NCI-H1436 treated with DMSO at 0.1 percent for 48 hours (cell line): Measurements from ENCODE around the gene RGL1.

Experiments
- DNase-seq: peaks from one replicate; lab custom pipeline; 2025; lab: John Stamatoyannopoulos, UW

Gene RGL1

GRCh38 chr1:183916574-183916973, 111.7 kb downstream of the RGL1 start:
- no peak for DNase-seq

DNA sequence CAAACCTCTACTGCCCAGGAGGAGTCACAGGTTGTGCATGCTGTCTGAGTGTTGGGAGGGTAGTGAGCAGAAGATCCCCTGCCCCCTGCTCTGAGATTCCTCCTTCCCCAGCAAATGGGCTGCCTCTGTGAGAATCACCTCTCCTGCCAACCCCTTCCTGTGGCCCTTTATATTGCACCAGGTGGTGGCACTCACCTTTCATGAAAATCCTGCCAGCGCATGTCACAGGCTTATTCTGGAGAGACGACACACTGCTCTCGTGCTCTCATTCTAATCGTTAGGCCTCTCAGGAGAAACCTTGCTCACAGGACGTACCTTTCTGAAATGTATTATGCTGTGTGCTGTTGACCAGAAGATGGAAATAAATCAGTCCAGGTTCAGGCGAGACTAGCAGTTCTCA, 113.7 kb downstream of the RGL1 start:
- no peak for DNase-seq

DNA sequence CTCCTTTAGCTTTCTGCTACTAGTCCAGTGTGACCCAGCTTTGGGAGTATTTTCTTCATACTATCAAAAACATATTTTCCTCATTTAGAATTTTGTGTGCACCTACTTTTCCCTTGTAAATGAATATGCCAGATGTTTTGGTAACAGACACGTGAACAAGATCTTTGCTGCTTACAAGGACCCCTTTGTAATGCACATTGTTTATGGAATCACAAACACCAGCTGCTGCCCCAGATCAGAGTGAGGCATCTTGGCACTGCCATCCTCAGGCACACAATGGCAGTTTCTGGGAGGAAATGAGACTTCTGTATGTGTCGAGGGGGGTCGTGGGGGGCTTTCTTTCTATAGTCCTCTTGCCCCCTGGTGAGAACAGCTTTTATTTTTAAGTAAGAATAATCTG, 115.7 kb downstream of the RGL1 start:
- no peak for DNase-seq

DNA sequence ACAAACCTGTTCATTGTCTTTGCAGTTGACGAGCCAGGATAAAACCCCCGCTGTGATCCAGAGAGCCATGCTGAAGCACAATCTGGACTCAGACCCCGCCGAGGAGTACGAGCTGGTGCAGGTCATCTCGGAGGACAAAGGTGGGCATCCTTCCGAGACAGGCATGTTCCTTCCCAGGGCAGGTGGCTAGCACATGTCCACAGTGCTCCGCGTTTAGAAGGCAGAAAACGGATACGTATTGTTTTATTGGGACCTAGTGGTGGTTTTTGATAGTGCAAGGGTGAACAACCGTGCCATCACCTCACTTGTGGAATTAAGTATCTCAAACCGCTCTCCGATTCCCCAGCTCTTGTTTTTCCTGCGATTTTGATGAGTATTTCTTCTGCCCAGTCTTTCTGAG, 117.3 kb downstream of the RGL1 start:
- DNase-seq: no peak

DNA sequence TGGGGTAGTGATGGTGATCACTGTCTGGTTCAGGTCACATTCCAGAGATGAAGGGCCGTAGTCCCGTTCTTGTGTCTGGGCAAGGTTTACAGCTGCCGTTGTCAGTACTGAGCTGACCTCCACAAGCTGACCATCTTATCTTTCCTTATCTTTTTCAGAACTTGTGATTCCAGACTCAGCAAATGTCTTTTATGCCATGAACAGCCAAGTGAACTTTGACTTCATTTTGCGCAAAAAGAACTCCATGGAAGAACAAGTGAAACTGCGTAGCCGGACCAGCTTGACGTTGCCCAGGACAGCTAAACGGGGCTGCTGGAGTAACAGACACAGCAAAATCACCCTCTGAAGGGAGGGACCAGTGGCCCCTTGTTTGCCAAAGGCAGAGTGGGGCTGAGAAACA, 121.0 kb downstream of the RGL1 start:
- DNase-seq: no peak

DNA sequence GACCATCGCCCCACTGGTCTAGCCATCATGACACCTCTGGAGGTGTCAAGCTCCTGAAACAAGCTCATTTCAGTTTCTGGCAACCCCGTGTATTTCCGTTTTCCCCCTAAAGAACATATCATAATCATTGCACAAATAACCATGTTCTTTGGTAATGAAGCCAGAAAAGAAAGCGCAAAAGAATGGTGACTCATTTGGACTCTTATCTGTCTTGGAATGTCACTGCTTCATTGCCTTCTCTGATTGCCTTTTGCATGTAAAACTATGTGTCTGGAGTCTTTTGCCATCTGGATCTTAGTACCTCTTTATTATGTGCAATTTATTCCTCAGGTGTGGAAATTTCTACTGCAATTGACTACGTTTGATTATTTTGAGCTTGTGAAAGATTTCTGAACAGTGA, 122.1 kb downstream of the RGL1 start:
- no peak for DNase-seq

- DNase-seq: no peak
These were observed 126.8 kb downstream of the RGL1 start for GRCh38 chr1:183931646-183932271.

- no peak for DNase-seq
These were observed 127.5 kb downstream of the RGL1 start for GRCh38 chr1:183932412-183932811.

DNA sequence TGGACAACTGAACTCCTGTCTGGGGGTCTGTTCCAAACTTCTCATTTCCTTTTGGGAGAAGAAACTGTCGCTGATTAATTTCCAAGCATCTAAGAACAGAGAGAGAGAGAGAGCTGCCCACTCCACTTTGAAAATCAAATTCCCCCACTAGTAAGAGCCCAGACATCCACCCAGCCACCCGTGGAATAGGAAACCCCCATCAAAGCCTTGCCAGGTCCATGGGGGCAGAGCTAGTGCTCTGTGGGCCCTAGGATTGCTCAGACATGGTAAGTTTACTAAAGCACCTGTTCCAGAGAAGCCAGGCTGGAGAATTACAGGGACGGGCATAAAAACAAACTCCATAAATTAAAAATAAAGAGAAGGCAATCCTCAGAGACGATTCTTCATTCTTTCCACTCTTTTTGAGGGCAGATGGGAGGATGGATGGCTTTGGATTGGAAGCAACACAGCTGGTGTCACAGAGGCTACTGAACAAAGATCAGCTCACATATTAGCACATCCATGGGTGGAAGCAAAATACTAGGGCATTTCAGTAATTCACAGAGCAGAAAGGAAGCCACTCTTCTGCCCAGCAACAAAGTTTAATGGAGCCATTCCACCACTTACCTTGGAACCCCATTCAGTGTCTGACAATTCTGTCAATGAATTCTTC, 128.7 kb downstream of the RGL1 start:
- no peak for DNase-seq

DNA sequence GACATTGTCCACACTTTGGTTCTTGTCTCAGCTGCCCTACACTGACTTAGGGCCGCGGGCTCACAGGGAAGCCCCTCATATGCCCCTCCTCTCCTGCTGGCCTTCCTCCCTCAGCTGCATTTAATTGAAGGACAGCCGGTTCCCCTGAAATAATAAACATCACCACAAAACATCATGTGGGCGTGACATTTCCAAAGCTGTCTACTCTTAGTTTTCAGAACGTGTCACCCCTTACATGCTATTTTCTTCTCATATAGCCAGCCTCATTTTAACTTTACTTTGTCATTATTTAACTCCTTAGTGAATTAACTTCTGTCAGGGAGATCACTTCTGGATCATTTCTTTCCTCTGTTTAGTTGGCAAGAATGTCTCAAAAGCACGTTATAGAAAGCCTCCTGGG, 129.4 kb downstream of the RGL1 start:
- no peak for DNase-seq

DNA sequence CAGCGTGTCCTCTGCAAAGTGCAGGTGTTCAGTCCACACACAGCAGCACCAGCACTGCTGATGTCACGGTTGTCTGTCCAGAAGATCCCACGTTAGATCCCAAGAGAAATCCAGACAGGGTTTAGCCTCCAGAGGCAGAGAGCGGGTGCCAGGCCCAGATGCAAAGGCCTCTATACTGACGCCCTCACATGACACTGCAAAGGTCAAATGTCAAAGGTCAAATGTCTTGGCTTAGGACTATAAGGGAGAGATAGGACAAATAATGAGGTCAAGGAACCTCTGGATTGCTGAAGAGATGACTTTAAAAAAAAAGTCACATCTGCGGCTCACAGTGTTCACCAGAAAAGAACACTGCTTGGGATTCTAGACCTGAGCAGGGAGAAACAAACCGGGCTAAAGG, 131.1 kb downstream of the RGL1 start:
- DNase-seq: no peak

DNA sequence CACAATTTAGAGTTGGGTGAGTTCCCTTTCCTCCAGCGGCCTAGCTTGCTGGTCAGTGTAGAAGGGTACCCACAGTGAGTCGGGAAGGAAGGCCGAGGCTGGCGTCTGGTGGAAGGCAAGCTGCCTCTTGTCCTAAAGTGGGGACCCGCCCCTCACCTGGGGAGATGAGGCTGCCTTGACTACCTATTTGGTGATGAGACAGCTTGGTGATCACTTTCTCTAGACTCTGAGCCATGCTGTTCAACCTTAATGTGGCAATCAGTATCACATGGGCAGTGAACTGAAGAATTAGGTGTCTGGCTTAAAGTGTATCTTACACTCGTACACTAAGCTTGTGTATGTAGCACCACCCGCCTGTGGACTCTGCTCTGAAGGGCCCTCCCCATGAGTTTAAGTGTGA, 131.9 kb downstream of the RGL1 start:
- no peak for DNase-seq

DNA sequence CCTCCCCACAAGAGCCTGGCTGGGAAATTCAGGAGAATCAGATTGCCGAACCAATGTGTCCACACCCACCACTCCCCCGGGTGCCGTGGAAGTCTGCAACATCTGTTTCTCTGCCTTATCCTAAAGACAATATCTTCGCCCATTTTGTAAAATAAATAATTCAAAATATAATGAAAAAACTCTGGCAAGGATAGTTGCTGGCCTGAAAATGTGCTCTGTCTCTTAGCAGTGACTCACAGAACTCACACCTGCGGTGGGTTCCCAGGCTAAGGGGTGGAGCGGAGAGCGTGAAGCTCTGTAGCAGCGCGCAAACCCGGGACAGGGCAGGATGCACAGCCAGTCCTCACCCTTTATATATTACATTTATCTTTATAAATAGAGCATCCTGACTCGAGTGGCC, 132.7 kb downstream of the RGL1 start:
- DNase-seq: no peak

DNA sequence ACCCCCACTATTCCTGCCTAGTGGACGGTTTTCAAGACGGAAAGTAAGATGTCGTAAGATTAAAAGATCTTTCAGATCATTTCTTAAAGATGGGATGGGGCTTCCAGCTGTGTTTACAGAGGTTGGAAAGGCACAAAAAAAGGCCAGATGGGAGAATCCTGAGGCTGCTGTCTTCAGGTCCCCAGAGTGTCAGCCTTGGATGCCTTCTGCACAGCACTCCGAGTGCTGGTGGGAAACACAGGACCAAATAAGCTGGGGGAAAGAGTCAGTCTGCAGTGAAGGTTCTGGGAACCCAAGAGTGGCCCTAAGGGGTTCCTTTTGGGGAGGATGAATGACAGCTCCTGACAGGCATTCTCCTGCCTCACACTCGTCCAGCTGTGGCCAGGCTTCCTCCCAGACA, 136.1 kb downstream of the RGL1 start:
- DNase-seq: no peak

DNA sequence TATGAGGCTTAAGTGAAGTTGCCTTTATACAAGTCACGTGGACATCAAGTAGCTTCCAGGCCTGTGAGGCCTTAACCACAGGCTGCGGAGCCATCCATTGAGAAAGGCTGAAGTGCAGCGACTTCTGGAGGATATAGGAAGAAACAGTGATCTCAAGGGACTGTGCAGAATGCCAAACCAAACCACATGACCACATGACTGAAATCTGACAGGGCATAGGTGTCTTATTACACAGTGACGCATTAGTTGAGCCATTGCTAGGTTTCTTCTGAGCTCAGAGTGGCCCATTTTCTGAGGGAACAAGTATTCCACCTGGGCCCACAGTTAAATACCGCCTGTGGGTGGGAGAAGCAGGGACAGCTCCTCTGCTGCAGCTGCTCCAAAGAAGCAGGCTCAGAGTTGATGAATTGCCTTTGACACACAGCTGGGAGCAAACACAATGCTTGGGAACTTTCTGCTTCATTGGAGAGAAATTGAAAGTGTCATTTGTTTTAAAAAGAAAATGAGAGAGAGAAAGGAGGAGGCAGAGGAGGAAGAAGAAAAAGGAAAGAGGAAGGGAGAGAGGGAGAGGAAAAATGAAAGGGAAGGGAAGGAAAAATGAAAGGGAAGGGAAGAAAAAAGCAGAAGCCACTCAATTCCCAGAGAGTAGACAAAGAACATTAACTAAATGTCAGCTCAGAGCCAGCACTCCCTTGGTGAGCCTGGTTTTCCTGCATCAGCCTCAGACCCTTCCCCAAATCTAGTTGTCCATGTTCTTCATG, 138.2 kb downstream of the RGL1 start:
- DNase-seq: peak; percentile 62

GRCh38 chr1:183945428-183946319, 140.8 kb downstream of the RGL1 start:
- no peak for DNase-seq

GRCh38 chr1:183946320-183946613, 141.3 kb downstream of the RGL1 start:
- DNase-seq: no peak

GRCh38 chr1:183947988-183948387, 143.1 kb downstream of the RGL1 start:
- no peak for DNase-seq

GRCh38 chr1:183952101-183952500, 147.2 kb downstream of the RGL1 start:
- no peak for DNase-seq

- DNase-seq: no peak
These were observed 148.1 kb downstream of the RGL1 start for GRCh38 chr1:183953031-183953430.

DNA sequence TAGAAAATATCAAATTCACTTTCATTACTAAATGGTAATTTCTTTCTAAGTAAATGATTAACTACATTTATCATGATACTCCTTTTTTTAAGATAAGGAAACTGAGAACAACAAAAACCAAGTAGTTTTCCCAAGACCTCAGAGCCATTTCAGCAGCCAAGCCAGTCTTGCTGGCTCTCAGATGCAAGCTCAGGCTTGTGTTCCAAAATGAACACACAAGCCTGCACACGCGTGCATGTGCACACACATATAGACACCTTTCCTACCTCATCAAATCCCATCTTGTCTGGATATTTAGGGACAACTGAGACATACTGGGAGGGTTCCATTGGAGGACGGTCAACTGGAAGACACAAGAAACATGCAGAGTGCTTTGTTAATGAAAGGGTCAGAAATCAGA, 149.6 kb downstream of the RGL1 start:
- DNase-seq: no peak

DNA sequence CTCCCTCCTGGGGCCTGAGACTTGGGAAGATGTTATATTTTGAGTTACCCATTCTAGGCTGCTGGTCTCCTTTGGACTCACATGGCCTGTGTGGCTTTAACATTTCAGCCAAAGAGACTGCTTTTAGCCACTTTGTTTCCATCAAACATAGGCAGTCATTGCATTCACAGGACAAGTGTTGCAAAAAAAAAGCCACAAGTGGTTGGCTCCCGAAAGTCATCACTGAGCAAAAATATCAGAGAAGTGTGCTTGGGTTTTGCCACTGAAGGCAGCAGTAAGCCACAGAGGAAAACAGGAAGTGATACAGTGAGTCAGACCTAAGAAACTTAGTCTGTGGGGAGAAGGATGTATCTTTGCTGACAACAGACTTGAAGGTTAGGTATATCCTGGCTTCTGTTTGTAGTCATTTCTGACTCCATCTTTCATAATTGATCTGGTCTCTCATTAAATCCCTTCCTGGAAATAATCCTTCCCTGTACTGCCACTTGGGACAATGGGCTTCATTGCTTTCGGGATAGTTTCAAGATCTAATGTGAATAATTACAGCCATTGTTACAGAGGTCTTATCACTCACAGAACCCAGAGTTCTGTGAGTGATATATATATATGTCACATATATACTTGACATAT, 151.8 kb downstream of the RGL1 start:
- no peak for DNase-seq
